HCT116 (cell line): ENCODE measurements around the gene CA10.

ENCODE experiments used
- ZNF274 ChIP-seq: fragments of 200-500 bp; sonication (Bioruptor generic); IDR thresholded peaks from 2 replicates; pipeline ENCODE4 v1.6.1; 2014; ENCODE audit warnings: mild to moderate bottlenecking, low read depth, low read length, inconsistent platforms
- TF ChIP-seq, protein P1 (sequence below), 3 experiments: fragments of 200-600 bp in 1 of 3; sonication (generic) in 1 of 3; IDR thresholded peaks in 2 of 3; conservative IDR thresholded peaks in 1 of 3; 2 replicates each; pipeline ENCODE4 v1.5.1; 2012 to 2017; ENCODE audit warnings: low read depth in 2 of 3, low read length in 2 of 3, antibody characterized with exemption in 1 of 3, borderline replicate concordance in 1 of 3, control low read depth in 1 of 3, mild to moderate bottlenecking in 1 of 3, mixed read lengths in 1 of 3, mixed run types in 1 of 3, moderate library complexity in 1 of 3; ENCODE audit not compliant: insufficient read depth in 1 of 3

DNA sequence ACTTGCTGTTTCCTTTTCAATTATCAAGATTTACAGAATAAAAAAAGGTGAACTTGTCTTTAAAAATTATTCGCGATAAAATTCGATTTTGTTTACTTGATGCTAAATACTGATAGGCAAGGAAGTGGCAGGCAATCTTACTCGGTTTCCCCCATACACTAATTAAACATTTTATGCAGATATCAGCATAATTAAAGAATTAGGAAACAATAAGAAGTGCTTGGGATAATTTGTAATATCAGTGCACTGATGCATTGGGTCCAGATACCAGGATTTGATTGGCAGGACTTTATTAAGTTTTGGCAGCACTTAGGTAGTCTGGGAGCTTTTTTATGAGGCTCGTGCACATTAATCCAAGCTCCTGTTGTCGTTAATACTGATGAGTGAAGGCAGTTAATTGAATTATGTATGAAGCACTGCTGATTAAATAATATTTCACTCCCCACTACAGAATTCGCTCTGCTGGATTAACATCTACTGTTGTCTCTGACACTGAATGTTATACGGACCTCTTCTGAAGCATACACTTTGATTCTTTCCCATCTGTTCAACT, 165.6 kb downstream of the CA10 start:
- TF ChIP-seq, protein P1, sequence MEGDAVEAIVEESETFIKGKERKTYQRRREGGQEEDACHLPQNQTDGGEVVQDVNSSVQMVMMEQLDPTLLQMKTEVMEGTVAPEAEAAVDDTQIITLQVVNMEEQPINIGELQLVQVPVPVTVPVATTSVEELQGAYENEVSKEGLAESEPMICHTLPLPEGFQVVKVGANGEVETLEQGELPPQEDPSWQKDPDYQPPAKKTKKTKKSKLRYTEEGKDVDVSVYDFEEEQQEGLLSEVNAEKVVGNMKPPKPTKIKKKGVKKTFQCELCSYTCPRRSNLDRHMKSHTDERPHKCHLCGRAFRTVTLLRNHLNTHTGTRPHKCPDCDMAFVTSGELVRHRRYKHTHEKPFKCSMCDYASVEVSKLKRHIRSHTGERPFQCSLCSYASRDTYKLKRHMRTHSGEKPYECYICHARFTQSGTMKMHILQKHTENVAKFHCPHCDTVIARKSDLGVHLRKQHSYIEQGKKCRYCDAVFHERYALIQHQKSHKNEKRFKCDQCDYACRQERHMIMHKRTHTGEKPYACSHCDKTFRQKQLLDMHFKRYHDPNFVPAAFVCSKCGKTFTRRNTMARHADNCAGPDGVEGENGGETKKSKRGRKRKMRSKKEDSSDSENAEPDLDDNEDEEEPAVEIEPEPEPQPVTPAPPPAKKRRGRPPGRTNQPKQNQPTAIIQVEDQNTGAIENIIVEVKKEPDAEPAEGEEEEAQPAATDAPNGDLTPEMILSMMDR (IDR thresholded peaks at IDR 0.05 in 2 of 3, conservative IDR thresholded peaks at IDR 0.05 in 1 of 3; ENCODE audit: borderline replicate concordance in 1 of 3, insufficient read depth in 1 of 3, low read depth in 2 of 3, low read length in 2 of 3), result no peak
- no peak for TF ChIP-seq ZNF274
